Suppressor macrophage treated with lipopolysaccharide for 4 hours (primary cell): ENCODE results near the gene STARD3.
"Not testable (repeated sequence)": the region's sequence is repeated elsewhere in the genome, so short reads cannot be mapped to it uniquely, and the experiment has no call there.

Experiments
- DNase-seq: peaks from one replicate; pipeline ENCODE4 v3.0.0-alpha.2; 2020

The STARD3 gene

DNA sequence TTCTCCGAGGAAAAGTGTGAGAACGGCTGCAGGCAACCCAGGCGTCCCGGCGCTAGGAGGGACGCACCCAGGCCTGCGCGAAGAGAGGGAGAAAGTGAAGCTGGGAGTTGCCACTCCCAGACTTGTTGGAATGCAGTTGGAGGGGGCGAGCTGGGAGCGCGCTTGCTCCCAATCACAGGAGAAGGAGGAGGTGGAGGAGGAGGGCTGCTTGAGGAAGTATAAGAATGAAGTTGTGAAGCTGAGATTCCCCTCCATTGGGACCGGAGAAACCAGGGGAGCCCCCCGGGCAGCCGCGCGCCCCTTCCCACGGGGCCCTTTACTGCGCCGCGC, 62.8 kb downstream of the STARD3 start, which contains the start of gene ERBB2:
ERBB2 (plus strand) TSS at position 247 of the 330 bp plus-strand sequence. CDS start 175 bp downstream, outside the sequence.
- no peak for DNase-seq

DNA sequence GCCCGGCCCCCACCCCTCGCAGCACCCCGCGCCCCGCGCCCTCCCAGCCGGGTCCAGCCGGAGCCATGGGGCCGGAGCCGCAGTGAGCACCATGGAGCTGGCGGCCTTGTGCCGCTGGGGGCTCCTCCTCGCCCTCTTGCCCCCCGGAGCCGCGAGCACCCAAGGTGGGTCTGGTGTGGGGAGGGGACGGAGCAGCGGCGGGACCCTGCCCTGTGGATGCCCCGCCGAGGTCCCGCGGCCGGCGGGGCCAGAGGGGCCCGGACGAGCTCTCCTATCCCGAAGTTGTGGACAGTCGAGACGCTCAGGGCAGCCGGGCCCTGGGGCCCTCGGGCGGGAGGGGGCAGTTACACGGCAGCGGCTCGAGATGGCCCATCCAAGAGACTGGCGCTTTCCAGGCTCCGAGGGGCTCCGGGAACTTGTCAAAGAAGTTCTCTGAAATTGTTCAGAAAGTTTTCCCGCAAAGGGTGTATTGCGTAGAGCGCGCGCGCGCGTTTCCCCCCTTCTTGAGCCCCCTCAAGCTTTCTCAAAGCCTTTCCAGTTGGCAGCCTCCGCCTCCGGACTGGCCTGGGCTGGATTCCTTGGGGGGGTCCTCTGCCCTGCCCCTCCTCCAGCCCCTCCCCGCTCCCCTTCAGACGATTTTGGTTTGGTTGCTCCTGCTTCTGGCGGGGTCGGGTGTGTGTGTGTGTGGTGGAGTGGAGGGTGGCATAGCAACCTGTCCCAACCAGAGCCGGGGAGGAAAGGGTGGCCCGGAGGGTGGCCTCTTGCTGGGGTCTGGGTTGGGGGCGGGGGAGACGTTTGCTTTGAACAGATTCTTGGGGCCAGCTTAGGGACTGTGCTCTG, 63.4 kb downstream of the STARD3 start:
- DNase-seq, result no peak

DNA sequence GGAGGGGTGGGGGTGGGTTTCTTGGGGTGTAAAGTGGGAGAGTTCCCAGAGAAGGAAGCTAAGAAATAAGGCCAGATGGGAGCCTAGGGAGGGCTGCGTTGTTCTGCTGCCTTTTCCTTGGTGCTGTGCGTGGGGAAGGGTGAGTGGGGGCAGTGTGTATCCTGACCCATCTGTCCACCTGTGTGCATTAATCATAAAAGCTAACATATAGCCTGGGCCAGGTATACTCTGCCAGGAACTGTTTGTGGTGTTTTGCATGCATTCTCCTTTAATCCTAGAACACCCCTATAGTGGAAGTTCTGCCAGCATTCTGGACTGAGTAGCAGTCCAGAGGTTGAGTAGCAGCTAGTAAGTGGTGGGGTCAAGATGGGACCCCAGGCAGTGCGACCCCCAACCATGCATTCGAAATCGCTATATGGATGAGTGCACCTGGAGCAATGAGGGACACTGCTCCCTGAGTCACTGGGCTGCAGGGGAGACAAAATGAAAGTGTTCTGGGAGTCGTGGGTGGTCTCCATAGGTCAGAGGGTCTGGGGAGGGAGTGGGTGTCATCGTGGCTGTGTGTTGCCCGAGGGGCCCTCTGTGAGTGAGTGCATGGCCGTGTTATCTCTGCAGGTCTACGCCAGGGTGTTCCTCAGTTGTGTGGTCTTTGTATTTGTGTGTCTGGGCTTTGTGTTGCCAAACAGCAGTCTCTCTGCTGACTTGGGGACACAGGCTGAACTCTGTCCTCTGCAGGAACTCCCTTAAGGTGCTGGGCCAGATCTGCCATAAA, 64.3 kb downstream of the STARD3 start:
- no peak for DNase-seq

DNA sequence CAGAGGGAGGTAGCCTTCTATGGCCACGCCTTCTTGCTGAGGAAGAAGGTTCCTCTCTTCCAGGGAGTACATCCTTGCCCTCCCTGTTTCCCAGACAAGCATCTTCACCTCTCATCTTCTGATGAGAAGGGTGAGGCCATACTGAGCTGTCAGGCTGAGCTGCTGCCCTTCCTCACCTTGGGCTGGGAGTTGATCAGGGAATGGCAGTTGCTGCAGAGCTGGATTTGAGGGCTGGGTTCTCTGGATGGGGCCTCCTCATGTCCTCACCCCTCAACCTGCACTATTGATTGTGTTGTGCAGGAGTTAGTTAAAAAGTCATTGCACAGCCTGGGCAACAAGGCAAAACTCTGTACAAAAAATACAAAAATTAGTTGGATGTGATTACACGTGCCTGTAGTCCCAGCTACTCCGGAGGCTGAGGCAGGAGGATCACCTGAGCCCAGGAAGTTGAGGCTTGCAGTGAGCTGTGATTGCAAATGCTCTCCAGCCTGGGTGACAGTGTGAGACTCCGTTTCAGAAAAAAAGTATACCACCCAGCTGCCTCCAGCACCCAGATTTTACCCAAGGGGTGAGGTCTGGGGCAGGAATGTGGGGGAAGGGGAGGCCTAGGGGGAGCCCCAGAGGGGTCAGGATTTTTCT, 65.0 kb downstream of the STARD3 start:
- DNase-seq, result no peak

DNA sequence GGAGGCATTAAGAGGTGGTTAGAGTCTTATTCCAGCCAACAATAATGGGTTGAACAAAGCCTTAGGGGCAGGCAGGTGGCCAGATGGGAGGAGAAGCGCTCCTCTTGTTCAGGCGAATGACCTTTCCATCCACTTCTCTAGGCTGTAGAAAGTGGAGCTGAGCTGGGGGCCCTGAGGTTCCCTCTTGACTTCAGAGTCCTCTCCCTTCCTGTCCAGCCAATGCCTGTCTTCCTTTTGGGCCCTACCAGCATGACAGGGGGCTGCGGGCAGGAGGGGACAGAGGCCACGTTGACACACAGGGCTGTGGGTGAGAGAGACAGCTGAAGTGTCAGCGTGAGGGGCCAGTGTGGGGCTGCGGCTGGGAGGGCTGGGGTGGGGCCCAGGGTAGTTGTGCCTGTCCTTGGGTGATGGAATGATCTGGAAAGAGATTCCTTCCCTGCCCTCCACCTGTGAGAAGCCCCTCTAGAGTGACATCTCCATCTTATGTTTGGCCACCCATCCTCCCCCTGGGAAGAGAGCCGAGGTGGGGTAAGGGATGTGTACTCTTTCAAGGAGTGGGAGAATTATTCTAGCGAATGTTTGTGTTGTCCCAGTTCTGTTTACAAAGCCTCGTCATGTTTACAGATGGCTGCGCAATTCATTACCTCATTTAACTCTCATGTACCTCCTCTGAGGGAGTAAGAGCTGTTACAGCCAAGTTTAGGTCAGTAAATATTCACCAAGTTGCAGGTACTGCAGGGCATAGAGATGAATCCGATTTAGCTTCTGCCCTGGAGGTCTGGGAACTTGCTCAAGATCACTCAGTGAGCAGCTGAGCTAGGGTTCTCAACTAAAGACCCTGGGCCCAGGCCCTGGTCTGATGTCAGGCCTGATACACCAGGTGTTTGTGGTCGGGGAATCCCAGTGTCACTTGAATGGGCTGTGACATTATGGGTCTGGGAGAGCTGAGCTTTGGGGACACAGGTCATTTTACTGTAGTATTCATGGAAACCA, 66.3 kb downstream of the STARD3 start:
- DNase-seq, result no peak

DNA sequence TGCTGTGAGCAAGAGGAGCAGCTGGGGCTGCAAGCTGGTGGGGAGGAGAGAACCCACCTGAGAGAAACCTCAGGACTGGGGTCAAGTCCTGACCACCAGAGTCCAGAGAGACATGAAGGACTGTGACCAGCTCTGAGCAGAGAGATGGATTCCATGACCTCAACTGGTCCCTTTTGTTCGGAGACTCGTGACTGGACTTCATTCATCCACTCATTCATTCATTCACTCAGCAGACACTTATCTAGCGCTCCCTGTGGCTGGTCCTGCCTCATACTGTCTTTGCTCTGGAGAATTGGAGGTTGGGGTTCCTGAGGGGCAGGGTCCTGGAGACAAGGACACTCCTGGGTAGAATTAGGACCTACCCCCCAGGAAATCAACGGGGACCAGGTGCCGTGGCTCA, 67.0 kb downstream of the STARD3 start:
- DNase-seq, result no peak

DNA sequence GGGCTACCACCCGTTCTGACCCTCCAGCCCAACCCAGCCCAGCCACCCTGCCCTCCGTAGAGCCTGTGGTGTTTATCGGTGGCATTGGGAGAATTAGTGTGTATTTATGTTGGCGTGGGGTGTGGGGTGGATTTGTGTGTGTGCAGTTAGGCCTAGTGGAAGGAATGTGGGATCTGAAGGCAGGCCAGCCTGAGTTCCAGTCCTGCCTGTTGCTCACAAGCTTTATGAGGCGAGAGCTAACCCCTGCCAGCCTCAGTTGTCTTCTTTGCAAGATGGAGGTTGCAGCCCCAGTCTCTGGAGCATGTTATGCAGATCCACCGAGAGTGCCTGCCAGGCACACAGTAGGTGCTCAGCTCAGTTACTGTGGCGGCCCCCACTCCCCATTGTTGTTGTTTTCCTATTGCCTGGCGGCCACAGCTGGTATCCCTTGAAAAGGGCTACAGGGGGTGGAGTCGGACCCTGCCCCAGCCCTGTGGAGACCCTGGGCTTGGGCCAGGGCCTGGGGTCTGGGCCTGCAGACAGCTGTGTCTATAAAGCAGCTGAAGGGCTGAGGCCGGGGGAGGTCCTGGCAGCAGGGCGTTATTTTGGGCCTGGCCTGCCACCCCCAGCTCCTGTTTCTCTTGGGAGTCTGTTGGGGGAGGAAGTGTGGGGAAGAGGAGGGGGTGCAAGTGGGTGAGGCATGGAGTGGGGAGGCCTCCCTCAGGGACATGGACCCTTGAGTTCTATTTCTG, 68.0 kb downstream of the STARD3 start:
- no peak for DNase-seq

DNA sequence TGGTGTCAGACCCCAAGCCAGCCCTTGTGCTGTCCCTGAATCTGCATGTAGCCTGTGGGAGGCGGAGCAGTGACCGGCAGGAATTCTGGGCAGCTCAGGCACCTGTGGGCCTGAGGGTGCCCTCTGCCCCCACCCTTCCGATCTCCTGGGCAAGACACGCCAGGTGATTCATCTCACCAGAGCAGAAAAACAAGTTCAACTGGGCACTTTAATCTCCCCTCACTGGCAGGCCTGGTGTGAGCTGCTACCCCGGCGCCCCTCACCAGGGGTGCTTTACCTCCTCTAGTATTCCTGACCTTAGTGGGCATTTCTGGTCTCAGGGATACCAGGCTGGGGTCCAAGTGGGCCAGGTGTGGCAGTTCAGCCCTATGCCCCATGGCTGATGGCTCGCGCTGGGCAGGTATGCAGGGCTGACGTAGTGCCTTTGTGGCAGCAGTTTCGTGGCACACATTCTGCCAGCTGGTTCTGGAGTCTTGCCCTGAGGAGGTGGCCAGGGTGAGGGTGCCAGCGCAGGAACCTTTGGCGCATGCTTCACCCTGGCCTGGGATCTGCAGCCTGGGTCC, 68.9 kb downstream of the STARD3 start:
- no peak for DNase-seq

DNA sequence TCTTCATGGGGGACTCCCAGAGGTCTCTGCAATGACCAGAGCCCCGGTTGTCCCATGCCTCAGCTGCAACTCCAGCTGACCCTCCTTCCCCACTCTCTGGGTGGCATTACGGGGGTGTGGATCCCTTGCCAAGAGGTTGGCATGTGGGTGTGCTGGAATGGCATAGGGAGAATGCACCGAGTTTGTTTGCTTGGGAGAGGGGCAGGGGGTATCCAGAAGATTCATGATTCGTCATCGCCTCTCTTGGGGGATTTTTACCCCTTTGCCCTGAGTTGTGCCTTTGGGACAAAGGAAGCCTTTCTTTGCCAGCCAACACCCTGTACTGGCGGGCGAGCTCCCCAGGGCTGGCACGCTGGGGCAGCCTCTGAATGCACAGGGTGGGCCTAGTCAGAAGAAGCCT, 69.4 kb downstream of the STARD3 start:
- DNase-seq, result no peak

DNA sequence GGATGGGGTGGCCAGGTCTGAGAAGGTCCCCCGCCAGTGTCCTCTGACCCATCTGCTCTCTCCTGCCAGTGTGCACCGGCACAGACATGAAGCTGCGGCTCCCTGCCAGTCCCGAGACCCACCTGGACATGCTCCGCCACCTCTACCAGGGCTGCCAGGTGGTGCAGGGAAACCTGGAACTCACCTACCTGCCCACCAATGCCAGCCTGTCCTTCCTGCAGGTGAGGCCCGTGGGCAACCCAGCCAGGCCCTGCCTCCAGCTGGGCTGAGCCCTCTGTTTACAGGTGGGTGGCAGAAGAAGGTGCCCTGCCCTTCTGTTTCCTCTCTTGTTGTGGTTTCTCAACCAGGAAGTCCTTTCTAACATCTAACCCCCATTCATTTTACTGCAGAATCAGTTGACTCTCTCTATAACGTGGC, 70.0 kb downstream of the STARD3 start:
- no peak for DNase-seq

DNA sequence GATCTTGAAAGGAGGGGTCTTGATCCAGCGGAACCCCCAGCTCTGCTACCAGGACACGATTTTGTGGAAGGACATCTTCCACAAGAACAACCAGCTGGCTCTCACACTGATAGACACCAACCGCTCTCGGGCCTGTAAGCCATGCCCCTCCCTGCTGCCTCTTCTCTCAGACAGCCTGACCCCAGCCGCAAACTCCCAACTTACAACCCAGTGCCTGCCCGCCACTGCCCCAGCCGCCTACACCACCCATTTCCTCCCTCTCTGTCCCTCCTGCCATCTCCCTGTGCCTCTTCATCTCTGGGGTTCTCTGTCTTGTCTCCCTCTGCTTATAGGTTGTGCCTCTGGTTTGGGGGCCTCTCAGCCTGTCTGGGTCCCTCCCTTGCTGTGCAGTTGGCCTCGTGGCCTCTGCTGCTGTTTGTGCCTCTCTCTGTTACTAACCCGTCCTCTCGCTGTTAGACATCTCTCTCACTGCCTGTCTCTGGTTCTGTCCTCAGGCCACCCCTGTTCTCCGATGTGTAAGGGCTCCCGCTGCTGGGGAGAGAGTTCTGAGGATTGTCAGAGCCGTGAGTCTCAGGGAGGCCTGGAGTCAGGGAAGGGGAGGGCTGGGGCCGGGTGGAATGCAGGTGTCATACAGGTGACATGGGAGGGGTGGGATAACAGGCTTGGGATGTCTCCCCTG, 72.5 kb downstream of the STARD3 start:
- DNase-seq, result no peak

DNA sequence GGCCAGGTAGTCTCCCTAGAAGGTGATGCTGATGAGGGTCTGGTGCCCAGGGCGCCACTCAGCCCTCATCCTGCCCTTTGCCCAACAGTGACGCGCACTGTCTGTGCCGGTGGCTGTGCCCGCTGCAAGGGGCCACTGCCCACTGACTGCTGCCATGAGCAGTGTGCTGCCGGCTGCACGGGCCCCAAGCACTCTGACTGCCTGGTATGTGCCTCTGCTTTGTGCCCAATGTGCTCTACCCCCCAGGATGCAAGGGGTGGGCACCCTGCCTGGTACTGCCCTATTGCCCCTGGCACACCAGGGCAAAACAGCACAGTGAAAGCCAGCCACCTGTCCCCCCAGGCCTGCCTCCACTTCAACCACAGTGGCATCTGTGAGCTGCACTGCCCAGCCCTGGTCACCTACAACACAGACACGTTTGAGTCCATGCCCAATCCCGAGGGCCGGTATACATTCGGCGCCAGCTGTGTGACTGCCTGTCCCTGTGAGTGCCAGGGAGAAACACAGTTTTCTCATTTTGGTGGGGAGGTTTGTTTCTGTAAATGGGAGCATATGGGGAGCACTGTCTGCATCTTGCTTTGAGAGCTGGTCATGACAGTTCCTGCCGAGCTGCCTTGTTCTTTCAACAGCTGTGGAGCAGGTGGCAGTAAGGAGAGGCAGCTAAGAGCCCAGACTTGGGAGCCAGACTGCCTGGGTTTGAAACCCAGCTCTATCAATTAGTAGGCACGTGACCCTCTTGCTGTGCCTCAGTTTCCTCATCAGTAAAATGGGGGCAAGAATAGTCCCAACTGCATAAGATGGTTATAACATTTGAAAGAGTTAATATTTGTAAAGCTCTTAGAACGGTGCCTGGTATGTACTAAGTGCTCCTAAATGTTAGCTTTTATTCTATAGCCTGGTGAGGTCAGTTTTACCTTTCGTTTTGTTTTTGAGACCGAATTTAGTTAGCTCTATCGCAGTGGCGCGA, 73.3 kb downstream of the STARD3 start:
- DNase-seq, result no peak

DNA sequence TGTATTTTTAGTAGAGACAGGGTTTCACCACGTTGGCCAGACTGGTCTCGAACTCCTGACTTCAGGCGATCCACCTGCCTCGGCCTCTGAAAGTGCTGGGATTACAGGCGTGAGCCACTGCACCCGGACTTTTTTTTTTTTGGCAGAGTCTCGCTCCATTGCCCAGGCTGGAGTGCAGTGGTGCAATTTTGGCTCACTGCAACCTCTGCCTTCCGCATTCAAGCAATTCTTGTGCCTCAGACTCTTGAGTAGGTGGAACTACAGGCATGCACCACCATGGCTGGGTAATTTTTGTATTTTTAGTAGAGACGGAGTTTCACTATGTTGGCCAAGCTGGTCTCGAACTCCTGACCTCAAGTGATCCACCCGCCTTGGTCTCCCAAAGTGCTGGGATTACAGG, 74.1 kb downstream of the STARD3 start:
- DNase-seq, result not testable (repeated sequence)

DNA sequence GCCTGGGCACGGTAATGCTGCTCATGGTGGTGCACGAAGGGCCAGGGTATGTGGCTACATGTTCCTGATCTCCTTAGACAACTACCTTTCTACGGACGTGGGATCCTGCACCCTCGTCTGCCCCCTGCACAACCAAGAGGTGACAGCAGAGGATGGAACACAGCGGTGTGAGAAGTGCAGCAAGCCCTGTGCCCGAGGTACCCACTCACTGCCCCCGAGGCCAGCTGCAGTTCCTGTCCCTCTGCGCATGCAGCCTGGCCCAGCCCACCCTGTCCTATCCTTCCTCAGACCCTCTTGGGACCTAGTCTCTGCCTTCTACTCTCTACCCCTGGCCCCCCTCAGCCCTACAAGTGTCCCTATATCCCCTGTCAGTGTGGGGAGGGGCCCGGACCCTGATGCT, 74.9 kb downstream of the STARD3 start:
- DNase-seq, result no peak
